Activated naive CD4-positive, alpha-beta T cell treated with anti-CD3 and anti-CD28 coated beads, Interleukin-2, amount 50 U/mL, for 72 hours (primary cell): Measurements from ENCODE around the gene WASHC2C. TPM values are rescaled to one million over a fixed set of nuclear protein-coding genes. Genes with fewer than 3 reads are reported as not detected.
"Not testable (repeated sequence)": the region's sequence is repeated elsewhere in the genome, so short reads cannot be mapped to it uniquely, and the experiment has no call there.

Experiments used
- ATAC-seq, 2 donors: fragments of 150-1000 bp; cut with Tn5 transposase; 2 replicates each; pipeline ENCODE4 v1.10.0; 2021; ENCODE audit warnings: mild to moderate bottlenecking in 2 of 2, moderate library complexity in 2 of 2
- DNase-seq, 2 donors: peaks; one replicate each; pipeline ENCODE4 v3.0.0; 2021 to 2022; ENCODE audit warnings: low spot score in 2 of 2
- H3K27ac Mint-ChIP-seq, 2 donors: one replicate each; pipeline ENCODE4 v1.8.0; 2022; ENCODE audit warnings: mild to moderate bottlenecking in 2 of 2, mixed read lengths in 2 of 2
- H3K36me3 Mint-ChIP-seq, 2 donors: one replicate each; pipeline ENCODE4 v1.8.0; 2022; ENCODE audit warnings: mixed read lengths in 2 of 2
- H3K9me3 Mint-ChIP-seq, 2 donors: one replicate each; pipeline ENCODE4 v1.8.0; 2022; ENCODE audit warnings: mixed read lengths in 2 of 2
- total RNA-seq, 2 donors: library from RNA; stranded (reverse); gene quantifications; one replicate each; pipeline ENCODE4 v1.2.3, GENCODE V29; 2022

WASHC2C gene, protein sequence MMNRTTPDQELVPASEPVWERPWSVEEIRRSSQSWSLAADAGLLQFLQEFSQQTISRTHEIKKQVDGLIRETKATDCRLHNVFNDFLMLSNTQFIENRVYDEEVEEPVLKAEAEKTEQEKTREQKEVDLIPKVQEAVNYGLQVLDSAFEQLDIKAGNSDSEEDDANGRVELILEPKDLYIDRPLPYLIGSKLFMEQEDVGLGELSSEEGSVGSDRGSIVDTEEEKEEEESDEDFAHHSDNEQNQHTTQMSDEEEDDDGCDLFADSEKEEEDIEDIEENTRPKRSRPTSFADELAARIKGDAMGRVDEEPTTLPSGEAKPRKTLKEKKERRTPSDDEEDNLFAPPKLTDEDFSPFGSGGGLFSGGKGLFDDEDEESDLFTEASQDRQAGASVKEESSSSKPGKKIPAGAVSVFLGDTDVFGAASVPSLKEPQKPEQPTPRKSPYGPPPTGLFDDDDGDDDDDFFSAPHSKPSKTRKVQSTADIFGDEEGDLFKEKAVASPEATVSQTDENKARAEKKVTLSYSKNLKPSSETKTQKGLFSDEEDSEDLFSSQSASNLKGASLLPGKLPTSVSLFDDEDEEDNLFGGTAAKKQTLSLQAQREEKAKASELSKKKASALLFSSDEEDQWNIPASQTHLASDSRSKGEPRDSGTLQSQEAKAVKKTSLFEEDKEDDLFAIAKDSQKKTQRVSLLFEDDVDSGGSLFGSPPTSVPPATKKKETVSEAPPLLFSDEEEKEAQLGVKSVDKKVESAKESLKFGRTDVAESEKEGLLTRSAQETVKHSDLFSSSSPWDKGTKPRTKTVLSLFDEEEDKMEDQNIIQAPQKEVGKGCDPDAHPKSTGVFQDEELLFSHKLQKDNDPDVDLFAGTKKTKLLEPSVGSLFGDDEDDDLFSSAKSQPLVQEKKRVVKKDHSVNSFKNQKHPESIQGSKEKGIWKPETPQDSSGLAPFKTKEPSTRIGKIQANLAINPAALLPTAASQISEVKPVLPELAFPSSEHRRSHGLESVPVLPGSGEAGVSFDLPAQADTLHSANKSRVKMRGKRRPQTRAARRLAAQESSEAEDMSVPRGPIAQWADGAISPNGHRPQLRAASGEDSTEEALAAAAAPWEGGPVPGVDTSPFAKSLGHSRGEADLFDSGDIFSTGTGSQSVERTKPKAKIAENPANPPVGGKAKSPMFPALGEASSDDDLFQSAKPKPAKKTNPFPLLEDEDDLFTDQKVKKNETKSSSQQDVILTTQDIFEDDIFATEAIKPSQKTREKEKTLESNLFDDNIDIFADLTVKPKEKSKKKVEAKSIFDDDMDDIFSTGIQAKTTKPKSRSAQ (N-terminal part only)
- 10 to 100 TPM; 31.3 to 31.7 TPM for total RNA-seq

GRCh38 chr10:45726703-45727420 is at the start of gene WASHC2C:
Gene WASHC2C (plus strand): TSS chr10:45727266. CDS start chr10:45727318, 52 bp downstream.
- not testable (repeated sequence) for H3K9me3 Mint-ChIP-seq, H3K36me3 Mint-ChIP-seq
- DNase-seq: peak; percentile 93 to 95
- peak; percentile 96 for ATAC-seq
- peak within 1 kb of the TSS; percentile 88 to 89 for H3K27ac Mint-ChIP-seq

- DNase-seq, H3K27ac Mint-ChIP-seq, ATAC-seq, H3K9me3 Mint-ChIP-seq, H3K36me3 Mint-ChIP-seq: not testable (repeated sequence)
Measured at GRCh38 chr10:45678467-45678866, 48.6 kb upstream of the WASHC2C start.

DNA sequence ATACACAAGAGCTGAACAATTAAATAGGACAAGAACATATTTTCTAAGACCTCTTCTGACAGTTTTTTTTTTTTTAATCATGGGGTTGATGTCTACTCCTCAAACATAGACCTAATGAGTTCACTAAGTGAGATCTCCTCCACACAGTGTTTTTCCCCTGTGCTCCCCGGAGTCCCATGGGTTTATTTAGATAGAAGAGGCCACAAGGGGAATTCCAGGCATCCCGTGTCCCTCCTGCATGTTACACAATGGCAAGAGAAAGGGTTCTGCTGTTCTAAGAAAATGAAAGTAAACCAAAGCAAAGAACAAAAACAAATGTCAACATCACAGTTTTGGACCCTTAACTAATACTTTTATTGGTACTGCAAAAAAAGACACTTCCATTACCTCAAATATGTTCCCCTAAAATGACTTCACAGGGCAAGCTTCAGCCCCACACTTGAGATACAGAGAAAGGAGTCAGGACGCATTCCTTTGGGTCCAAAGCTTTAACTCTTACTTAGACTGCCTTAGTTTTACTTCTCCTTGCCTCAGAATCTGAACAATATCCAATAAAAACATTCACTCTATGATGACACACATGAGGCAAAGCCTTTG is 16.8 kb upstream of the WASHC2C start:
- not testable (repeated sequence) for H3K36me3 Mint-ChIP-seq, ATAC-seq, DNase-seq, H3K9me3 Mint-ChIP-seq
- H3K27ac Mint-ChIP-seq: peak overlapping the region in 1 of 2 donors; percentile 89

DNA sequence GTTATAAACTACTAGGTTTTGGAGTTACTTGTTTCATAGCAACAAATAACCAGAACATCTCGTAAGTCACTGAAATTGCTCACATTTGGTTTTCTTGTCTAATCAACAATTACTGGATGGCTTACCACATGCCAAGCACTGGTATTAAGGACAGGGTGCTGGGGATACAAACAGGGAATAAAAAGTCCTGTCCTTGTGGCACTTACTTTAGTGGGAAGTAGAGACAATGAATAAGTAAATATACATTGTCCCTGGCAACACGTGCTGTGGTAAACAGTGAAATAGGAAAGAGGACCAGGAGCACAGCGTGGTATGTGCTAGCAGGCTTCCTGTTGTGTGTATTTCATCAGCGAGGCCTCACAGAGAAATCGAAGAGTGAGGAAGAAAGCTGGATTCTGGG is 15.8 kb upstream of the WASHC2C start:
- H3K27ac Mint-ChIP-seq, H3K9me3 Mint-ChIP-seq, H3K36me3 Mint-ChIP-seq, DNase-seq, ATAC-seq: not testable (repeated sequence)

DNA sequence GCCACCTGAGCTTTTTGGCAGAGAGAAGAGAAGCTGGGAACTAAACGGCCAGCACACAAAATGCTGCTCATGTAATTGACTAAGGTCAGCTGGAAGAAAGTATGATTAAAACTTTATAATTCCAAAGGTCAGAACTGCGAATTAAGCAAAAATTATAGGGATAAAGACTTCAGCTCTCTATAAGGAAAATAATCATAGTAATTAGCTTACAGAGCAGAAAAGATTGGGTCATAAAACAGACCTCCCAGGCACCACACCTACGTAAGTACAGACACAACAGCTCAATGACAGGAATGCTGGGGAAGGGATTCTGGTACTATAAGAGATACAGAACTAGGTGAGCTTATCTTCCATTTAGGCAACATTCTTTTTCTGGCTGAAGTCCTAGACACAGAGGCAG is 10.0 kb upstream of the WASHC2C start:
- H3K36me3 Mint-ChIP-seq, H3K27ac Mint-ChIP-seq, H3K9me3 Mint-ChIP-seq, ATAC-seq, DNase-seq: not testable (repeated sequence)

GRCh38 chr10:45717642-45718041 is 9.4 kb upstream of the WASHC2C start:
- not testable (repeated sequence) for DNase-seq, ATAC-seq, H3K27ac Mint-ChIP-seq, H3K36me3 Mint-ChIP-seq, H3K9me3 Mint-ChIP-seq

- not testable (repeated sequence) for ATAC-seq, H3K27ac Mint-ChIP-seq, H3K9me3 Mint-ChIP-seq, H3K36me3 Mint-ChIP-seq, DNase-seq
Measured at GRCh38 chr10:45721503-45721902, 5.6 kb upstream of the WASHC2C start.

- ATAC-seq, H3K9me3 Mint-ChIP-seq, H3K36me3 Mint-ChIP-seq, H3K27ac Mint-ChIP-seq, DNase-seq: not testable (repeated sequence)
Measured at GRCh38 chr10:45723851-45724250, 3.2 kb upstream of the WASHC2C start.

- peak; percentile 59 to 68 for ATAC-seq
- peak overlapping the region; percentile 88 to 89 for H3K27ac Mint-ChIP-seq
- H3K9me3 Mint-ChIP-seq, H3K36me3 Mint-ChIP-seq, DNase-seq: not testable (repeated sequence)
Measured at GRCh38 chr10:45727421-45727965, 427 bp downstream of the WASHC2C start.

- H3K27ac Mint-ChIP-seq, H3K36me3 Mint-ChIP-seq, H3K9me3 Mint-ChIP-seq, ATAC-seq, DNase-seq: not testable (repeated sequence)
Measured at GRCh38 chr10:45734449-45734848, 7.4 kb downstream of the WASHC2C start.

DNA sequence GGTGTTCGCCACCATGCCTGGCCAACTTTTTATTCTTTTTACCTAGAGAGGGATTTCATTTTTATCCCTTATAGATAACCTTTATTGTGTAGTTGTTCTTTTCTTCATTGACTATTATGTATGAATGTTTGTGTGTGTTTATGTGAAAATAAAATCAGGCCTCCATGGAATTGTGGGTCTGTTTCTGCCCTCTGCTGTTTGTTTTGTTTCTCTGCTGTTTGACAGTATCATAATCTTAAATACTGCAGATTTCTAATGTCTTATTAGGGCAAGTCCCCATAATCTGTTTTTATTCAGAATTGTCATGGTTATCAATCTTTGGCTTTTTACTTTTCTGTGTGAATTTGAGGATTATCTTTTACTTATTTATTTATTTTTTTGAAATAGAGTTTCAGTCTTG is 7.8 kb downstream of the WASHC2C start:
- not testable (repeated sequence) for DNase-seq, ATAC-seq, H3K36me3 Mint-ChIP-seq, H3K27ac Mint-ChIP-seq, H3K9me3 Mint-ChIP-seq

DNA sequence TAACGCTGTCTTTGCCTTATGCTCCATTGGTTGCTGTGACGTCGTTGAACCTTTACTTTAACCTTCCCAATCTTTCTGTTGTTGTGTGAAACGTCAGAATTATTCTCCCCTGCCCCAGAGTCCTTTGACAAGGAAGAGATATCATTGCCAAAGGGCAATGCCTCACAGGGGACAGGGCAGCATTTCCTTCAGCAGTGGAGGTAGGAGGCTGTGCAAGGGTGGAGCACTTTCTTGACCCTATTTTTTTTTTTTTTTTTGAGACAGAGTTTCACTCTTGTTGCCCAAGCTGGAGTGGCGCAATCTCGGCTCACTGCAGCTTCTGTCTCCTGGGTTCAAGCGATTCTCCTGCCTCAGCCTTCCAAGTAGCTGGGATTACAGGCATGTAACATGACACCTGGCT is 14.5 kb downstream of the WASHC2C start:
- not testable (repeated sequence) for H3K27ac Mint-ChIP-seq, ATAC-seq, H3K9me3 Mint-ChIP-seq, DNase-seq, H3K36me3 Mint-ChIP-seq

DNA sequence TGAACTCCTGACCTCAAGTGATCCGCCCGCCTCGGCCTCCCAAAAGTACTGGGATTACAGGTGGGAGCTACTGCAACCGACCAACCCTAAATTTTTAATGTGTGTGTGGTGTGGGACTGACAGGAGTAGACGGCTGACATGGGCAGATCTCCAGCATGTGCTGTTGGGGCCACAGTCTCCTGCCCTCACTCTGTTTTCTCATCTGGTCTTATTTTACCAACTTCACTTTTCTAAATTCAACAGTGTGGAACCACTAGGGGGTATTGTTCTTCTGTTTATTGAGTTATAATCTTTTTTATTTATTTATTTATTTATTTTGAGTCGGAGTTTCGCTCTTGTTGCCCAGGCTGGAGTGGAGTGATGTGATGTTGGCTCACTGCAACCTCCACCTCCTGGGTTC is 14.9 kb downstream of the WASHC2C start:
- not testable (repeated sequence) for DNase-seq, H3K27ac Mint-ChIP-seq, H3K9me3 Mint-ChIP-seq, ATAC-seq, H3K36me3 Mint-ChIP-seq

DNA sequence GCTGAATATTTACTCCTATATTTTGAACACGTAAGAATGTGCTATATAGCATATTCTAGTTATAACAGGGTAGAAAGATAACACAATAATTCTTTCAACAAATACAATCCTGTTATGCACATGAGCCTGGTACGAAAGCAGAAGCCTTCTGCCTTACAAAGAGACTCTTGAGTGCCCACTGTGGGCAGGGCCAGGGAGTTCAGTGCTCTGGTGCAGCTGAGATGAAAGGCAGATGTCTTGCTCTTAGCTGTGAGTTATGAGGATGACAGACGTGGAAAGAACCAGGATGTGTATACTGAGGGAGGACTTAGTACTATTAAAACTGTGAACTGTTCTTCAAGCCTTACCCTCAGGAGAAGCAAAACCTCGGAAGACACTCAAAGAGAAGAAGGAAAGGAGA is 24.1 kb downstream of the WASHC2C start:
- H3K36me3 Mint-ChIP-seq, H3K9me3 Mint-ChIP-seq, DNase-seq, H3K27ac Mint-ChIP-seq, ATAC-seq: not testable (repeated sequence)

- not testable (repeated sequence) for H3K36me3 Mint-ChIP-seq, ATAC-seq, DNase-seq, H3K9me3 Mint-ChIP-seq, H3K27ac Mint-ChIP-seq
Measured at GRCh38 chr10:45752210-45752609, 25.1 kb downstream of the WASHC2C start.
